K562 (cell line): ENCODE measurements around the gene PRRT2. TPM values are rescaled to one million over a fixed set of nuclear protein-coding genes. Genes with fewer than 3 reads are reported as not detected.
A peak's percentile ranks its signal among the peaks of the same experiment; 100 is the strongest.

ENCODE experiments used
- ATAC-seq: fragments of 200-7000 bp; cut with Tn5 transposase; 3 replicates; pipeline ENCODE4 v1.9.1; 2020; ENCODE audit warnings: moderate library complexity
- BruUV-seq: library from RNA; stranded (reverse); fragments of 400-500 nt; replicated peaks from 2 replicates; lab custom pipeline; 2021; lab: Mats Ljungman, UMichigan
- CTCF ChIA-PET: fragments of 300-600 bp; formaldehyde crosslinking; extraction: SDS; loops from one replicate; lab custom pipeline; 2021; ENCODE audit warnings: low intra/inter-chr PET ratio; lab: Yijun Ruan, JAX
- POLR2A ChIA-PET: fragments of 300-600, 350-650 bp; sonication (Branson Sonifier 250); formaldehyde crosslinking; extraction: SDS; loops from one replicate; lab custom pipeline; 2021; ENCODE audit warnings: antibody characterized with exemption, inconsistent platforms; lab: Yijun Ruan, JAX
- DNase-seq, 4 experiments: peaks; one replicate each; pipeline versions ENCODE4 v3.0.0 to v3.0.0-alpha.2; 2011 to 2018; ENCODE audit warnings: low spot score in 3 of 4, mixed read lengths in 3 of 4; ENCODE audit errors: extremely low read depth in 1 of 4
- FAIRE-seq: peaks from 2 replicates; lab custom pipeline; 2011; peaks lifted over from hg19 to GRCh38; lab: Jason Lieb, UNC
- H2AFZ ChIP-seq: 2 replicates; pipeline ENCODE4 v1.6.0; 2011; ENCODE audit warnings: low read depth, low read length, control low read depth, inconsistent platforms
- H3K27ac ChIP-seq: fragments of 200-600 bp; 3 replicates; pipeline ENCODE4 v1.8.0; 2011; ENCODE audit warnings: low read depth, mild to moderate bottlenecking, control low read depth, inconsistent platforms, low read length, moderate library complexity, mixed read lengths; ENCODE audit errors: extremely low read depth
- H3K27me3 ChIP-seq, 2 experiments: fragments of 300-600 bp in 1 of 2; 2 replicates in 1 of 2; 3 replicates in 1 of 2; pipeline versions ENCODE4 v1.6.0 to v1.8.0; 2011; ENCODE audit warnings: inconsistent platforms in 2 of 2, low read length in 2 of 2, mild to moderate bottlenecking in 1 of 2, mixed read lengths in 1 of 2, moderate library complexity in 1 of 2; ENCODE audit not compliant: control insufficient read depth in 2 of 2, insufficient read depth in 2 of 2
- H3K36me3 ChIP-seq: fragments of 300-600 bp; 3 replicates; pipeline ENCODE4 v1.8.0; 2011; ENCODE audit warnings: mild to moderate bottlenecking, low read length, inconsistent platforms; ENCODE audit not compliant: control insufficient read depth, insufficient read depth
- H3K4me1 ChIP-seq, 2 experiments: fragments of 200-600 bp in 1 of 2; replicated peaks in 1 of 2; 2 replicates in 1 of 2; 3 replicates in 1 of 2; pipeline versions ENCODE4 v1.5.1 to v1.8.0; 2011; ENCODE audit warnings: inconsistent platforms in 2 of 2, low read length in 2 of 2, mild to moderate bottlenecking in 1 of 2, mixed read lengths in 1 of 2, moderate library complexity in 1 of 2; ENCODE audit not compliant: control insufficient read depth in 2 of 2, insufficient read depth in 2 of 2
- H3K4me2 ChIP-seq: 2 replicates; pipeline ENCODE4 v1.6.1; 2011; ENCODE audit warnings: low read length, control low read depth, inconsistent platforms, mixed read lengths; ENCODE audit not compliant: insufficient read depth
- H3K4me3 ChIP-seq: fragments of 200-600 bp; sonication (generic), shearing (Covaris generic); 2 replicates; pipeline ENCODE4 v1.5.1; 2016; ENCODE audit warnings: control low read depth, inconsistent platforms
- H3K79me2 ChIP-seq: fragments of 200-600 bp; 3 replicates; pipeline ENCODE4 v1.8.0; 2011; ENCODE audit warnings: low read length, inconsistent platforms; ENCODE audit not compliant: control insufficient read depth, insufficient read depth
- H3K9ac ChIP-seq, 2 experiments: 2 replicates each; pipeline versions ENCODE4 v1.6.0 to v1.6.1; 2011; ENCODE audit warnings: low read depth in 2 of 2, low read length in 2 of 2, control low read depth in 1 of 2, inconsistent platforms in 1 of 2, mild to moderate bottlenecking in 1 of 2, mixed read lengths in 1 of 2; ENCODE audit not compliant: insufficient read depth in 1 of 2
- H3K9me1 ChIP-seq: one replicate; pipeline ENCODE4 v1.6.0; 2011; ENCODE audit warnings: inconsistent platforms, mild to moderate bottlenecking, low read length, moderate library complexity; ENCODE audit not compliant: control insufficient read depth, insufficient read depth
- H3K9me3 ChIP-seq: replicated peaks from 2 replicates; pipeline ENCODE4 v1.5.1; 2011; ENCODE audit warnings: low read depth, low read length, inconsistent platforms; ENCODE audit not compliant: control insufficient read depth, insufficient read depth
- H4K20me1 ChIP-seq: replicated peaks from 2 replicates; pipeline ENCODE4 v1.6.1; 2011; ENCODE audit warnings: low read length, inconsistent platforms, mixed read lengths; ENCODE audit not compliant: control insufficient read depth, insufficient read depth
- CHCHD3 ChIP-seq: fragments of 250-450 bp; sonication (Bioruptor Pico); IDR thresholded peaks from 2 replicates; pipeline ENCODE4 v2.1.2; 2022; ENCODE audit warnings: mild to moderate bottlenecking
- DMBX1 ChIP-seq: fragments of 250-450 bp; sonication (Bioruptor Pico); IDR thresholded peaks from 2 replicates; pipeline ENCODE4 v1.8.0; 2022; ENCODE audit warnings: inconsistent platforms, mild to moderate bottlenecking, moderate library complexity, borderline replicate concordance
- GABPB2 ChIP-seq: fragments of 250-450 bp; sonication (Bioruptor Pico); conservative IDR thresholded peaks from 2 replicates; pipeline ENCODE4 v1.5.1; 2021; ENCODE audit warnings: mild to moderate bottlenecking
- HNRNPL ChIP-seq: fragments of 200-400 bp; formaldehyde crosslinking; IDR thresholded peaks from 2 replicates; pipeline ENCODE4 v1.6.1; 2017; ENCODE audit warnings: low read depth, mild to moderate bottlenecking, low read length
- ILK ChIP-seq: fragments of 450-650 bp; IDR thresholded peaks from 2 replicates; pipeline ENCODE4 v1.6.1; 2016; ENCODE audit warnings: missing genetic modification characterization, low read depth, mild to moderate bottlenecking, missing compliant biosample characterization, moderate library complexity, borderline replicate concordance
- KDM2B ChIP-seq: fragments of 250-450 bp; sonication (Bioruptor Pico); IDR thresholded peaks from 2 replicates; pipeline ENCODE4 v1.8.0; 2021; ENCODE audit warnings: mild to moderate bottlenecking, moderate library complexity
- MBD2 ChIP-seq: sonication (generic); IDR thresholded peaks from 2 replicates; pipeline ENCODE4 v1.6.1; 2016; ENCODE audit warnings: low read depth, borderline replicate concordance
- NFIC ChIP-seq: fragments of 450-650 bp; IDR thresholded peaks from 2 replicates; pipeline ENCODE4 v1.6.1; 2017; ENCODE audit warnings: mild to moderate bottlenecking, inconsistent platforms
- POLR2A ChIP-seq: fragments of 450-650 bp; conservative IDR thresholded peaks from 2 replicates; pipeline ENCODE4 v1.6.1; 2016
- POLR3G ChIP-seq: IDR thresholded peaks from 2 replicates; pipeline ENCODE4 v1.6.1; 2011; ENCODE audit not compliant: insufficient read length, insufficient replicate concordance; ENCODE audit errors: extremely low read depth
- SAFB ChIP-seq: fragments of 200-400 bp; formaldehyde crosslinking; IDR thresholded peaks from 2 replicates; pipeline ENCODE4 v1.6.1; 2017; ENCODE audit warnings: low read depth, low read length, borderline replicate concordance
- SIRT6 ChIP-seq: IDR thresholded peaks from one replicate; pipeline ENCODE4 v1.6.1; 2012; ENCODE audit warnings: low read depth, mild to moderate bottlenecking, control low read depth, inconsistent platforms, low read length, moderate library complexity
- ZBTB1 ChIP-seq: sonication (generic); formaldehyde crosslinking; IDR thresholded peaks from 2 replicates; pipeline ENCODE4 v1.8.1; 2023; ENCODE audit warnings: missing genetic modification reagents, low read depth, mild to moderate bottlenecking, borderline replicate concordance
- ZNF23 ChIP-seq: fragments of 250-450 bp; sonication (Bioruptor Pico); IDR thresholded peaks from 2 replicates; pipeline ENCODE4 v1.4.0; 2020; ENCODE audit warnings: mild to moderate bottlenecking
- ZNF239 ChIP-seq: fragments of 250-450 bp; sonication (Bioruptor Pico); IDR thresholded peaks from 2 replicates; pipeline ENCODE4 v1.4.0; 2020; ENCODE audit warnings: mild to moderate bottlenecking
- ZNF76 ChIP-seq: fragments of 250-450 bp; sonication (Bioruptor Pico); IDR thresholded peaks from 2 replicates; pipeline ENCODE4 v1.4.0; 2020; ENCODE audit warnings: mild to moderate bottlenecking, moderate library complexity, borderline replicate concordance
- WGBS: fragments of 100-300 bp; shearing (Covaris generic); methylation state at CpG from one replicate; pipeline ENCODE4 v1.1.6; 2016; ENCODE audit warnings: low coverage, mixed read lengths; ENCODE audit not compliant: insufficient coverage; ENCODE audit errors: missing lambda C conversion rate; 5-methylcytosine and 5-hydroxymethylcytosine counted together
- in situ Hi-C: fragments of 300-500 bp; cut with MboI; formaldehyde crosslinking; loops from 4 replicates; pipeline ENCODE4 v1.15.0; 2018; ENCODE audit warnings: inconsistent platforms, mixed read lengths
- intact Hi-C: fragments of 100-400 bp; cut with micrococcal nuclease; formaldehyde crosslinking; loops from 2 replicates; pipeline ENCODE4 v1.14.2; 2022
- polyA plus RNA-seq, 8 experiments: library from polyadenylated mRNA; depleted of rRNA in 4 of 8; stranded (reverse) in 5 of 8; unstranded in 3 of 8; fragments of >200 nt; fragmentation: Nextera tagmentation in 2 of 8; fragmentation: Illumina TruSeq in 1 of 8; extraction: Ambion mirVana in 2 of 8; extraction: Trizol in 1 of 8; gene quantifications; 2 replicates each; pipeline versions ENCODE4 v1.2.1 to v1.2.3, GENCODE V29; 2011 to 2014; ENCODE audit warnings: inconsistent platforms in 1 of 8, missing spikeins in 1 of 8
- total RNA-seq, 7 experiments: library from RNA; depleted of rRNA in 6 of 7; stranded (reverse); fragments of >200 nt in 6 of 7; fragmentation: Illumina TruSeq in 2 of 7; extraction: Trizol in 2 of 7; gene quantifications; 2 replicates each; pipeline versions ENCODE4 v1.2.1 to v1.2.3, GENCODE V29; 2011 to 2021; ENCODE audit warnings: low replicate concordance in 1 of 7
- TF ChIP-seq, protein P1 (sequence below): IDR thresholded peaks from 2 replicates; pipeline ENCODE4 v1.6.1; 2014; ENCODE audit warnings: antibody characterized with exemption
- TF ChIP-seq, protein P2 (sequence below): fragments of 450-650 bp; formaldehyde crosslinking; IDR thresholded peaks from 2 replicates; pipeline ENCODE4 v1.4.0; 2020; ENCODE audit warnings: mild to moderate bottlenecking
- TF ChIP-seq, protein P3 (sequence below): fragments of 250-450 bp; sonication (Bioruptor Pico); IDR thresholded peaks from 2 replicates; pipeline ENCODE4 v1.5.0; 2021

Gene PRRT2
- total and polyA plus RNA-seq, 9 of the 15 experiments (the other 6 are each of a cell fraction or from before 2014, with no cell fraction given), result 0.11 to 1.0 (median 0.42) TPM; not detected in 2

DNA sequence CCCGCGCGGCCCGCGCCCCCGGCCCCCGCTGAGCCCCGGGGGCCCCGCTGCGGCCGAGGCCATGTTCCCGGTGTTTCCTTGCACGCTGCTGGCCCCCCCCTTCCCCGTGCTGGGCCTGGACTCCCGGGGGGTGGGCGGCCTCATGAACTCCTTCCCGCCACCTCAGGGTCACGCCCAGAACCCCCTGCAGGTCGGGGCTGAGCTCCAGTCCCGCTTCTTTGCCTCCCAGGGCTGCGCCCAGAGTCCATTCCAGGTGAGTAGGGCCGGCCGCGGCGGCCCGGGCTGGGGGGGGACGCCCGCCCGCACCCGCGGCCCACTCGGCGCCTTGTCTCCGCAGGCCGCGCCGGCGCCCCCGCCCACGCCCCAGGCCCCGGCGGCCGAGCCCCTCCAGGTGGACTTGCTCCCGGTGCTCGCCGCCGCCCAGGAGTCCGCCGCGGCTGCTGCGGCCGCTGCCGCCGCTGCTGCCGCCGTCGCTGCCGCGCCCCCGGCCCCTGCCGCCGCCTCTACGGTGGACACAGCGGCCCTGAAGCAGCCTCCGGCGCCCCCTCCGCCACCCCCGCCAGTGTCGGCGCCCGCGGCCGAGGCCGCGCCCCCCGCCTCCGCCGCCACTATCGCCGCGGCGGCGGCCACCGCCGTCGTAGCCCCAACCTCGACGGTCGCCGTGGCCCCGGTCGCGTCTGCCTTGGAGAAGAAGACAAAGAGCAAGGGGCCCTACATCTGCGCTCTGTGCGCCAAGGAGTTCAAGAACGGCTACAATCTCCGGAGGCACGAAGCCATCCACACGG, 5.2 kb upstream of the PRRT2 start:
- whole genome bisulfite sequencing, result under 1% methylated on average over 48 of the region's 99 CpGs
- no peaks in the 10 kb centered on the region for H3K9me3 ChIP-seq
- intact Hi-C loops, result loop anchor here (2.0 kb wide), 1 partner anchor 42 kb away; no protein-coding TSS in a partner anchor
- BruUV-seq, result no TSS peak
- POLR2A ChIA-PET, result interaction anchor here (0.5 to 2.7 kb wide), 5 partner anchors 9 to 165 kb away, joined by 3 to 8 read pairs (median 5); partner anchors contain the start of genes KIF22 and PAGR1
- H3K79me2 ChIP-seq, result peaks cover 47% of the 10 kb centered on the region
- H3K4me3 ChIP-seq, result peak overlapping the region; percentile 60
- in situ Hi-C loops, result no loop called here
- H3K4me1 ChIP-seq, result peaks cover 42 to 59% of the 10 kb centered on the region in 2 experiments
- DNase-seq (peak; percentile 61 to 90 (median 70)), ATAC-seq (0 out of 3 replicates have a peak, but pooled peaks have one; percentile 0), FAIRE-seq (peak; percentile 70)
- peak overlapping the region; percentile 91 for H3K4me2 ChIP-seq
- H3K27me3 ChIP-seq, result no peaks in the 10 kb centered on the region
- peak overlapping the region; percentile 88 for H3K27ac ChIP-seq
- H3K9me1 ChIP-seq, result no peaks in the 10 kb centered on the region
- H4K20me1 ChIP-seq, result peaks cover 23% of the 10 kb centered on the region; the same call in 1 of the 2 replicates
- H3K9ac ChIP-seq, result peak overlapping the region; percentile 84 to 100
- no peak overlapping the region for H2AFZ ChIP-seq
- H3K36me3 ChIP-seq, result peaks cover 64% of the 10 kb centered on the region
- CTCF ChIA-PET, result interaction anchor here (0.7 to 1.1 kb wide), 2 partner anchors 10 to 336 kb away, joined by 3 read pairs; no protein-coding TSS in a partner anchor
- no peak for TF ChIP-seq ZNF239 (CRISPR knock-in tag)
- no peak for TF ChIP-seq ILK (tag)
- peak; percentile 79; the same call in 1 of the 2 replicates for TF ChIP-seq KDM2B
- TF ChIP-seq ZNF23, result no peak
- no peak for TF ChIP-seq ZBTB1
- TF ChIP-seq, protein P1, sequence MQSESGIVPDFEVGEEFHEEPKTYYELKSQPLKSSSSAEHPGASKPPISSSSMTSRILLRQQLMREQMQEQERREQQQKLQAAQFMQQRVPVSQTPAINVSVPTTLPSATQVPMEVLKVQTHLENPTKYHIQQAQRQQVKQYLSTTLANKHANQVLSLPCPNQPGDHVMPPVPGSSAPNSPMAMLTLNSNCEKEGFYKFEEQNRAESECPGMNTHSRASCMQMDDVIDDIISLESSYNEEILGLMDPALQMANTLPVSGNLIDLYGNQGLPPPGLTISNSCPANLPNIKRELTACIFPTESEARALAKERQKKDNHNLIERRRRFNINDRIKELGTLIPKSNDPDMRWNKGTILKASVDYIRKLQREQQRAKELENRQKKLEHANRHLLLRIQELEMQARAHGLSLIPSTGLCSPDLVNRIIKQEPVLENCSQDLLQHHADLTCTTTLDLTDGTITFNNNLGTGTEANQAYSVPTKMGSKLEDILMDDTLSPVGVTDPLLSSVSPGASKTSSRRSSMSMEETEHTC, result no peak
- TF ChIP-seq, protein P2, sequence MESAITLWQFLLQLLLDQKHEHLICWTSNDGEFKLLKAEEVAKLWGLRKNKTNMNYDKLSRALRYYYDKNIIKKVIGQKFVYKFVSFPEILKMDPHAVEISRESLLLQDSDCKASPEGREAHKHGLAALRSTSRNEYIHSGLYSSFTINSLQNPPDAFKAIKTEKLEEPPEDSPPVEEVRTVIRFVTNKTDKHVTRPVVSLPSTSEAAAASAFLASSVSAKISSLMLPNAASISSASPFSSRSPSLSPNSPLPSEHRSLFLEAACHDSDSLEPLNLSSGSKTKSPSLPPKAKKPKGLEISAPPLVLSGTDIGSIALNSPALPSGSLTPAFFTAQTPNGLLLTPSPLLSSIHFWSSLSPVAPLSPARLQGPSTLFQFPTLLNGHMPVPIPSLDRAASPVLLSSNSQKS (CRISPR knock-in tag), result no peak
- no peak for TF ChIP-seq HNRNPL
- no peak for TF ChIP-seq CHCHD3 (CRISPR knock-in tag)
- TF ChIP-seq GABPB2 (CRISPR knock-in tag), result no peak
- TF ChIP-seq SIRT6, result no peak
- peak; percentile 35; the same call in 1 of the 2 replicates for TF ChIP-seq POLR2A
- TF ChIP-seq, protein P3, sequence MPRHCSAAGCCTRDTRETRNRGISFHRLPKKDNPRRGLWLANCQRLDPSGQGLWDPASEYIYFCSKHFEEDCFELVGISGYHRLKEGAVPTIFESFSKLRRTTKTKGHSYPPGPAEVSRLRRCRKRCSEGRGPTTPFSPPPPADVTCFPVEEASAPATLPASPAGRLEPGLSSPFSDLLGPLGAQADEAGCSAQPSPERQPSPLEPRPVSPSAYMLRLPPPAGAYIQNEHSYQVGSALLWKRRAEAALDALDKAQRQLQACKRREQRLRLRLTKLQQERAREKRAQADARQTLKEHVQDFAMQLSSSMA (CRISPR knock-in tag), result no peak
- no peak for TF ChIP-seq SAFB
- TF ChIP-seq POLR3G, result no peak
- no peak for TF ChIP-seq DMBX1
- TF ChIP-seq ZNF76 (CRISPR knock-in tag), result no peak
- no peak for TF ChIP-seq MBD2
- TF ChIP-seq NFIC, result no peak; the same call in 1 of the 2 replicates
